Smooth muscle cell (in vitro differentiated cells): ENCODE results near the gene GPRIN1. TPM values are rescaled to one million over a fixed set of nuclear protein-coding genes. Genes with fewer than 3 reads are reported as not detected.
"Not testable (repeated sequence)": the region's sequence is repeated elsewhere in the genome, so short reads cannot be mapped to it uniquely, and the experiment has no call there.

Experiments used
- DNase-seq: peaks from one replicate; lab custom pipeline; 2025; ENCODE audit not compliant: unreplicated experiment; lab: John Stamatoyannopoulos, UW
- H2AFZ ChIP-seq: fragments of 200-600 bp; sonication (generic); 2 replicates; pipeline ENCODE4 v1.6.0; 2016; ENCODE audit warnings: antibody characterized with exemption, low read depth, mild to moderate bottlenecking
- H3F3A ChIP-seq: fragments of 200-600 bp; sonication (generic); 2 replicates; pipeline ENCODE4 v1.6.0; 2017; ENCODE audit warnings: antibody characterized with exemption, low read depth
- H3K27ac ChIP-seq: fragments of 200-600 bp; sonication (generic); 2 replicates; pipeline ENCODE4 v1.5.1; 2016; ENCODE audit warnings: low read depth, mild to moderate bottlenecking
- H3K27me3 ChIP-seq: fragments of 200-600 bp; sonication (generic); 2 replicates; pipeline ENCODE4 v1.6.1; 2016; ENCODE audit warnings: low read depth, mild to moderate bottlenecking
- H3K36me3 ChIP-seq: fragments of 200-600 bp; sonication (generic); 2 replicates; pipeline ENCODE4 v1.5.1; 2016; ENCODE audit warnings: low read depth
- H3K4me1 ChIP-seq: fragments of 200-600 bp; sonication (generic); 2 replicates; pipeline ENCODE4 v1.5.1; 2016; ENCODE audit warnings: low read depth
- H3K4me2 ChIP-seq: fragments of 200-600 bp; sonication (generic); 2 replicates; pipeline ENCODE4 v1.6.0; 2016; ENCODE audit warnings: mild to moderate bottlenecking
- H3K4me3 ChIP-seq: fragments of 200-600 bp; sonication (generic); 2 replicates; pipeline ENCODE4 v1.5.1; 2016; ENCODE audit warnings: mild to moderate bottlenecking
- H3K79me2 ChIP-seq: fragments of 200-600 bp; sonication (generic); 2 replicates; pipeline ENCODE4 v1.6.0; 2016; ENCODE audit warnings: low read depth, mild to moderate bottlenecking
- H3K9ac ChIP-seq: fragments of 200-600 bp; sonication (generic); 2 replicates; pipeline ENCODE4 v1.6.0; 2016; ENCODE audit warnings: low read depth
- H3K9me3 ChIP-seq: fragments of 200-600 bp; sonication (generic); replicated peaks from 2 replicates; pipeline ENCODE4 v1.5.1; 2016; ENCODE audit warnings: low read depth
- H4K20me1 ChIP-seq: fragments of 200-600 bp; sonication (generic); 2 replicates; pipeline ENCODE4 v1.6.0; 2016; ENCODE audit warnings: low read depth
- WGBS: methylation state at CpG from one replicate; pipeline ENCODE4 v1.1.7; 2016; ENCODE audit warnings: low lambda C conversion rate; 5-methylcytosine and 5-hydroxymethylcytosine counted together
- polyA plus RNA-seq: library from polyadenylated mRNA; unstranded; fragments of >200 nt; fragmentation: Nextera tagmentation; extraction: Ambion mirVana; gene quantifications from 2 replicates; pipeline ENCODE4 v1.2.1, GENCODE V29; 2016
- total RNA-seq: library from RNA; depleted of rRNA; stranded (reverse); fragments of >200 nt; gene quantifications from 2 replicates; pipeline ENCODE4 v1.2.3, GENCODE V29; 2014
- TF ChIP-seq, protein P1 (sequence below): fragments of 200-600 bp; sonication (generic); IDR thresholded peaks from 2 replicates; pipeline ENCODE4 v1.5.1; 2017; ENCODE audit warnings: borderline replicate concordance, mild to moderate bottlenecking, antibody characterized with exemption; ENCODE audit not compliant: insufficient read depth, poor library complexity, severe bottlenecking

The GPRIN1 gene
- total and polyA plus RNA-seq, 2 experiments from 2014 or later: 2.1 to 3.6 TPM

DNA sequence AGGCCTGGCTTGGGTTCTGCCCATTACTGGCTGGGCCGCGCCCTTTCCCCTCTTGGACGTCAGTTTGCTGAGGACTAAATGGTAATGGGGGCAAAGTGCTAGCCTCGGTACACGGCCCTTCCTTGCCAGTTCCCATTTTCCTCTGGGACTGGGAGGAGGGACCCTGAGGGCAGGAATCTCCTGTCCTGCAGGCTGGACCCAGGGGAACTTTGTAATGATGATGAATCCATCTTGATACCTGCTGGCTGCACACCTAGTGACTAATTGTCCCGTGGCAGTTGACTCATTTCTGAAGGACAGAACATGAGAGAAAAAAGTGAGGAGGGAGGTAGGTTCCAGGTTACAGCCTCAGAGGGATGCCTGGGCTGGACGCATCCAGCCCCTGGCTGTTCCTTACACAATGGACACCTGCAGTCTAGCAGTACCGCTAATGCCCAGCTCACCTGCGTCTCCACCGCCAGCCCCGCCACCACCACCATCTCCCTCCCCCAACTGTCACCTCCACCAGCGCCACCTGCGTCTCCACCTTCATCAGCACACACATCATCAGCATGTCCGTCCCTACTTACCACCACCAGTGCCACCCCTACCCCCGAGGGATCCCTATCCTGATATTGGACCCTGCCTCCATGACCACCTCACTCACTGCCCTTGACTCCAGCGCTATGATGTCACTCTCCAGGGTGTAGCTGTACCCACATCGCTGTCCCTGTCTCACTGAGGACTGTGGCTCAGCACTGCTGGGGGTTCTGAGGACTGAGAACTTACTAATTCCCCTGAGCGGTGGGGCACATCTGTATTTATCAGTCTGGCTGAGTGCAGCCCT, 56.5 kb downstream of the GPRIN1 start:
- Histone ChIP-seq H3K36me3 (no peaks in the 10 kb centered on the region), H3F3A (no peaks in the 10 kb centered on the region), H3K4me2 (no peak overlapping the region), H3K79me2 (no peaks in the 10 kb centered on the region), H3K9ac (no peak overlapping the region), H3K9me3 (no peaks in the 10 kb centered on the region), H3K27ac (no peak overlapping the region), H3K4me1 (no peaks in the 10 kb centered on the region), H4K20me1 (no peaks in the 10 kb centered on the region), H3K27me3 (no peaks in the 10 kb centered on the region), H3K4me3 (no peak overlapping the region), H2AFZ (no peak overlapping the region)
- DNase-seq: no peak
- TF ChIP-seq, protein P1, sequence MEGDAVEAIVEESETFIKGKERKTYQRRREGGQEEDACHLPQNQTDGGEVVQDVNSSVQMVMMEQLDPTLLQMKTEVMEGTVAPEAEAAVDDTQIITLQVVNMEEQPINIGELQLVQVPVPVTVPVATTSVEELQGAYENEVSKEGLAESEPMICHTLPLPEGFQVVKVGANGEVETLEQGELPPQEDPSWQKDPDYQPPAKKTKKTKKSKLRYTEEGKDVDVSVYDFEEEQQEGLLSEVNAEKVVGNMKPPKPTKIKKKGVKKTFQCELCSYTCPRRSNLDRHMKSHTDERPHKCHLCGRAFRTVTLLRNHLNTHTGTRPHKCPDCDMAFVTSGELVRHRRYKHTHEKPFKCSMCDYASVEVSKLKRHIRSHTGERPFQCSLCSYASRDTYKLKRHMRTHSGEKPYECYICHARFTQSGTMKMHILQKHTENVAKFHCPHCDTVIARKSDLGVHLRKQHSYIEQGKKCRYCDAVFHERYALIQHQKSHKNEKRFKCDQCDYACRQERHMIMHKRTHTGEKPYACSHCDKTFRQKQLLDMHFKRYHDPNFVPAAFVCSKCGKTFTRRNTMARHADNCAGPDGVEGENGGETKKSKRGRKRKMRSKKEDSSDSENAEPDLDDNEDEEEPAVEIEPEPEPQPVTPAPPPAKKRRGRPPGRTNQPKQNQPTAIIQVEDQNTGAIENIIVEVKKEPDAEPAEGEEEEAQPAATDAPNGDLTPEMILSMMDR: no peak
- WGBS: 73% methylated on average over 17 of the region's 18 CpGs

DNA sequence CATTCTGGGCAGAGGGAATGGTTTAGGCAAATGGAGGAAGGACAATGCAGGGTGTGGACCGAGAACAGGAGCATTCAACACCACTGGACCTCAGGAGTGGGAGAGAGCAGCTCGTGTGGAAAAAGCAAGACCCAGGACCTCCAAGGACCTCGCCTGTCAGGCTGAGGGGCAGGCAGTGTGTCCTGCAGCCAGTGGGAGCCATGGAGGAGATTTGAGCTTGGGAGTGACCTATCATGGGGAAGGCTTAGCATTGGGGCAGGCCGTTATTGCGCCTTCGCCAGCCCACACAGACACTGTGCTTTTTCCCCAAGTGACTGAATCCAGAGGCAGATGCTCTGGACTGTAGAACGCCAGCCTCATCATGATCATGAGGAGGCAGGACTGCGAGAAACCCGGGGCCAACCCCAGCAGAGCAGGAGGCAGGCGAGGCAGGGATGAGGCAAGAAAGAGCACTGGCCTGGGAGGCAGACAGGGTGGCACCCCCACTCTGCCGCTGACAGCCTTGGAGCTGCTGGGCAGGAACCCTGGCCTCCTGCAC, 57.6 kb downstream of the GPRIN1 start:
- Histone ChIP-seq H3F3A (no peaks in the 10 kb centered on the region), H3K9ac (no peak overlapping the region), H3K4me3 (no peak overlapping the region), H3K36me3 (no peaks in the 10 kb centered on the region), H3K27ac (no peak overlapping the region), H2AFZ (no peak overlapping the region), H3K4me1 (no peaks in the 10 kb centered on the region), H3K27me3 (no peaks in the 10 kb centered on the region), H3K9me3 (no peaks in the 10 kb centered on the region), H3K79me2 (no peaks in the 10 kb centered on the region), H4K20me1 (no peaks in the 10 kb centered on the region), H3K4me2 (no peak overlapping the region)
- TF ChIP-seq, protein P1: no peak
- WGBS: 83% methylated on average over 11 of the region's 11 CpGs
- no peak for DNase-seq

DNA sequence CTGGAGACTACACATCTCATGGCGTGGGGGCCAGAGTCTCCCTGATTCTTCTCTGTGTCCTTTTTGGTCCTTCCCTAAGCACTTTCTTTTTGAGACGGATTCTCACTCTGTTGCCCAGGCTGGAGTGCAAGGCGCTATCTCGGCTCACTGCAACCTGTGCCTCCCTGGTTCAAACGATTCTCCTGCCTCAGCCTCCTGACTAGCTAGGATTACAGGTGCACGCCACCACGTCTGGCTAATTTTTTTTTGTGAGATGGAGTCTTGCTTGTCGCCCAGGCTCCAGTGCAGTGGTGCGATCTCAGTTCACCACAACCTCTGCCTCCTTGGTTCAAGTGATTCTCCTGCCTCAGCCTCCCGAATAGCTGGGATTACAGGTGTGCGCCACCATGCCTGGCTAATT, 59.0 kb downstream of the GPRIN1 start:
- H3K4me2 ChIP-seq, H3K27ac ChIP-seq, H3K27me3 ChIP-seq, H3F3A ChIP-seq, H3K4me1 ChIP-seq, H3K9me3 ChIP-seq, H4K20me1 ChIP-seq, H3K9ac ChIP-seq, H3K36me3 ChIP-seq, H2AFZ ChIP-seq, H3K79me2 ChIP-seq, DNase-seq, H3K4me3 ChIP-seq: not testable (repeated sequence)
- WGBS: 94% methylated on average over 11 of the region's 11 CpGs

DNA sequence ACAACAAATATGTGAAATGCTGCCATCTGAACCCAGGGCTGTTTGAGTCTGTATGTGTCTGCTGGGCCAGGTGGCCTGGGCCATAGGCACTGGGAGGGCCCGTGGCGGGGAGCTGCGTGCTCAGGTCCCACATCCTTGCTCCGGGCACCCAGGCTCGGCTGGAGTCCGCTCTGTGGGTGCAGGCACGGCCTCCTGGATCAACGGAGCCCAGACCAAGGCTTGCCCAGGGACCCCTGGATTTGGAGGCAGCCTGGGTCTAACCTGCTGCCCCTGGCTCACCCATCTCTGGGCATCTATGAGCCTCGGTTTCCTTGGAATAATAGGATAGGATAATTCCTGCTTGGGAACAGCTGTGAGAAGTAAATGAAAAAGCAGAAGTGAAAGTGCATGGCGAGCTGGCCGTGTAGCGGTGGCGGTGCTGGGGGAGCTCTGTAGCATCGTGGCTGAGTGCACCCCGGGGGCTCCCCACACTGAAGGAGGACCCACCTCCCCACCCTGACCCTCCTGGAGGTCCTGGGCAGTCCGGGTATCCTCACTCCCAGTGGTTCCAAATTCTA, 59.6 kb downstream of the GPRIN1 start:
- no peak overlapping the region for H3K4me2 ChIP-seq
- no peak overlapping the region for H3K9ac ChIP-seq
- no peak overlapping the region for H3K4me3 ChIP-seq
- no peaks in the 10 kb centered on the region for H3K9me3 ChIP-seq
- WGBS: 93% methylated on average over 16 of the region's 16 CpGs
- no peak overlapping the region for H3K27ac ChIP-seq
- no peak overlapping the region for H2AFZ ChIP-seq
- H3K4me1 ChIP-seq: no peaks in the 10 kb centered on the region
- no peak for DNase-seq
- H3K36me3 ChIP-seq: no peaks in the 10 kb centered on the region
- no peaks in the 10 kb centered on the region for H4K20me1 ChIP-seq
- no peaks in the 10 kb centered on the region for H3F3A ChIP-seq
- no peaks in the 10 kb centered on the region for H3K27me3 ChIP-seq
- TF ChIP-seq, protein P1: no peak
- no peaks in the 10 kb centered on the region for H3K79me2 ChIP-seq
